ENCODE data around the gene DACT3.
"Not testable (repeated sequence)": the region's sequence is repeated elsewhere in the genome, so short reads cannot be mapped to it uniquely, and the experiment has no call there.

The DACT3 gene

GRCh38 chr19:46631481-46631880 lies 29.5 kb downstream of the DACT3 start:
- no peak for DNase-seq

GRCh38 chr19:46630586-46631205 lies 30.3 kb downstream of the DACT3 start:
- no peak for DNase-seq

GRCh38 chr19:46629546-46630025 lies 31.4 kb downstream of the DACT3 start:
- no peak for DNase-seq

- DNase-seq = not testable (repeated sequence)
Observed at GRCh38 chr19:46628970-46629369, 32.0 kb downstream of the DACT3 start.

- no peak for DNase-seq
Observed at GRCh38 chr19:46626446-46626845, 34.5 kb downstream of the DACT3 start.

GRCh38 chr19:46625731-46626130 lies 35.3 kb downstream of the DACT3 start:
- no peak for DNase-seq

- DNase-seq = peak; percentile 45
Observed at GRCh38 chr19:46624958-46625661, 35.9 kb downstream of the DACT3 start, which contains the start of gene PTGIR. PTGIR (minus strand) TSS chr19:46625089; CDS start chr19:46624225, 864 bp downstream.

- no peak for DNase-seq
Observed at GRCh38 chr19:46623915-46624502, 37.0 kb downstream of the DACT3 start.

GRCh38 chr19:46622118-46622446 lies 38.9 kb downstream of the DACT3 start:
- no peak for DNase-seq

GRCh38 chr19:46621191-46622117 lies 39.5 kb downstream of the DACT3 start:
- no peak for DNase-seq

- no peak for DNase-seq
Observed at GRCh38 chr19:46620716-46621115, 40.3 kb downstream of the DACT3 start.

- DNase-seq = no peak
Observed at GRCh38 chr19:46620267-46620666, 40.7 kb downstream of the DACT3 start.

GRCh38 chr19:46618670-46619231 lies 42.2 kb downstream of the DACT3 start:
- DNase-seq = peak; percentile 80

- peak; percentile 49 for DNase-seq
Observed at GRCh38 chr19:46617601-46618000, 43.4 kb downstream of the DACT3 start.

GRCh38 chr19:46616631-46617322 lies 44.2 kb downstream of the DACT3 start:
- peak; percentile 47 for DNase-seq

- DNase-seq = no peak
Observed at GRCh38 chr19:46615966-46616365, 45.0 kb downstream of the DACT3 start.

- peak; percentile 80 for DNase-seq
Observed at GRCh38 chr19:46614114-46614722, 46.8 kb downstream of the DACT3 start.

- no peak for DNase-seq
Observed at GRCh38 chr19:46613525-46613924, 47.5 kb downstream of the DACT3 start.

- no peak for DNase-seq
Observed at GRCh38 chr19:46611776-46612175, 49.2 kb downstream of the DACT3 start.

GRCh38 chr19:46610851-46611770 lies 49.9 kb downstream of the DACT3 start:
- DNase-seq = peak; percentile 19

- no peak for DNase-seq
Observed at GRCh38 chr19:46610413-46610775, 50.6 kb downstream of the DACT3 start.

All from CD4-positive, alpha-beta T cell treated with Interferon gamma for 1 hour (primary cell).